ENCODE measurements around the gene FALEC. TPM values are rescaled to one million over a fixed set of nuclear protein-coding genes. Genes with fewer than 3 reads are reported as not detected.

The FALEC gene
- total RNA-seq, 2 experiments from 2014 or later, result not detected

GRCh38 chr1:150514260-150514659 lies 1.3 kb upstream of the FALEC start:
- TF ChIP-seq, protein P1, sequence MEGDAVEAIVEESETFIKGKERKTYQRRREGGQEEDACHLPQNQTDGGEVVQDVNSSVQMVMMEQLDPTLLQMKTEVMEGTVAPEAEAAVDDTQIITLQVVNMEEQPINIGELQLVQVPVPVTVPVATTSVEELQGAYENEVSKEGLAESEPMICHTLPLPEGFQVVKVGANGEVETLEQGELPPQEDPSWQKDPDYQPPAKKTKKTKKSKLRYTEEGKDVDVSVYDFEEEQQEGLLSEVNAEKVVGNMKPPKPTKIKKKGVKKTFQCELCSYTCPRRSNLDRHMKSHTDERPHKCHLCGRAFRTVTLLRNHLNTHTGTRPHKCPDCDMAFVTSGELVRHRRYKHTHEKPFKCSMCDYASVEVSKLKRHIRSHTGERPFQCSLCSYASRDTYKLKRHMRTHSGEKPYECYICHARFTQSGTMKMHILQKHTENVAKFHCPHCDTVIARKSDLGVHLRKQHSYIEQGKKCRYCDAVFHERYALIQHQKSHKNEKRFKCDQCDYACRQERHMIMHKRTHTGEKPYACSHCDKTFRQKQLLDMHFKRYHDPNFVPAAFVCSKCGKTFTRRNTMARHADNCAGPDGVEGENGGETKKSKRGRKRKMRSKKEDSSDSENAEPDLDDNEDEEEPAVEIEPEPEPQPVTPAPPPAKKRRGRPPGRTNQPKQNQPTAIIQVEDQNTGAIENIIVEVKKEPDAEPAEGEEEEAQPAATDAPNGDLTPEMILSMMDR (IDR thresholded peaks at IDR 0.05), result no peak
- no peaks in the 10 kb centered on the region for H3K9me3 ChIP-seq (ENCODE audit: control insufficient read depth in 1 of 2, insufficient read depth in 1 of 2, low read length in 2 of 2)
- H3K27ac Mint-ChIP-seq, result no peak overlapping the region
- no peaks in the 10 kb centered on the region for H3K36me3 ChIP-seq (ENCODE audit: insufficient read depth, low read length)
- no peaks in the 10 kb centered on the region for H3K36me3 Mint-ChIP-seq (ENCODE audit: low read depth)
- H3K27me3 Mint-ChIP-seq, result no peaks in the 10 kb centered on the region
- peaks cover 17% of the 10 kb centered on the region for H3K4me1 ChIP-seq (ENCODE audit: insufficient read depth, low read length)
- H3K27me3 ChIP-seq (ENCODE audit: control insufficient read depth in 1 of 2, insufficient read depth in 2 of 2, low read length in 2 of 2), result no peaks in the 10 kb centered on the region
- H3K27ac ChIP-seq (ENCODE audit: low read depth in 1 of 2, low read length in 2 of 2), result no peak overlapping the region
- ChIA-PET POLR2A (interaction anchor here (0.6 kb wide), 1 partner anchor 233 kb away, joined by 3 read pairs; no protein-coding TSS in a partner anchor), CTCF (no interaction called here)
- no peaks in the 10 kb centered on the region for H3K9me3 Mint-ChIP-seq
- no peak for DNase-seq
- intact Hi-C loops (cut with DNase I, micrococcal nuclease), result loop anchor here in 1 of 2 experiments (2.0 kb wide), 1 partner anchor 25 kb away; no protein-coding TSS in a partner anchor
- no peak overlapping the region for H3K4me3 ChIP-seq (ENCODE audit: low read length)
- peak overlapping the region; percentile 87 for H3K4me3 Mint-ChIP-seq
- no peak for ATAC-seq (ENCODE audit: poor library complexity)
- peaks cover 20% of the 10 kb centered on the region for H3K4me1 Mint-ChIP-seq (ENCODE audit: low read depth)

- H3K27ac Mint-ChIP-seq, result peak overlapping the region; percentile 39
Measured at GRCh38 chr1:150514913-150515327, 632 bp upstream of the FALEC start.

GRCh38 chr1:150516050-150516591 lies 569 bp downstream of the FALEC start:
- Mint-ChIP-seq H3K9me3 (no peaks in the 10 kb centered on the region), H3K36me3 (ENCODE audit: low read depth) (no peaks in the 10 kb centered on the region), H3K4me1 (ENCODE audit: low read depth) (peaks cover 20% of the 10 kb centered on the region), H3K27me3 (no peaks in the 10 kb centered on the region), H3K27ac (no peak overlapping the region), H3K4me3 (peak overlapping the region; percentile 87)
- TF ChIP-seq, protein P1 (IDR thresholded peaks at IDR 0.05), result no peak
- ChIA-PET POLR2A (interaction anchor here (0.6 to 2.5 kb wide), 19 partner anchors 11 to 629 kb away, joined by 3 to 17 read pairs (median 4); partner anchors contain the start of genes ENSA, GOLPH3L, MCL1 and RPRD2), CTCF (interaction anchor here (1.4 kb wide), 1 partner anchor 16 kb away, joined by 11 read pairs; no protein-coding TSS in a partner anchor)
- Histone ChIP-seq H3K4me3 (ENCODE audit: low read length) (peak overlapping the region; percentile 82), H3K27ac (ENCODE audit: low read depth in 1 of 2, low read length in 2 of 2) (no peak overlapping the region), H3K27me3 (ENCODE audit: control insufficient read depth in 1 of 2, insufficient read depth in 2 of 2, low read length in 2 of 2) (no peaks in the 10 kb centered on the region), H3K9me3 (ENCODE audit: control insufficient read depth in 1 of 2, insufficient read depth in 1 of 2, low read length in 2 of 2) (no peaks in the 10 kb centered on the region), H3K36me3 (ENCODE audit: insufficient read depth, low read length) (no peaks in the 10 kb centered on the region), H3K4me1 (ENCODE audit: insufficient read depth, low read length) (peaks cover 17% of the 10 kb centered on the region)
- peak; percentile 16 for ATAC-seq (ENCODE audit: poor library complexity)
- peak in 5 of 14 experiments; percentile 8 to 36 (median 26) for DNase-seq
- intact Hi-C loops (cut with DNase I, micrococcal nuclease), result no loop called here

More at GRCh38 chr1:150514913-150515327, 632 bp upstream of the FALEC start:
- H3K36me3 Mint-ChIP-seq (ENCODE audit: low read depth), result no peaks in the 10 kb centered on the region
- ATAC-seq (ENCODE audit: poor library complexity), result no peak
- ChIA-PET CTCF (no interaction called here), POLR2A (interaction anchor here (1.0 to 2.5 kb wide), 12 partner anchors 9 to 628 kb away, joined by 3 to 17 read pairs (median 6); partner anchors contain the start of genes ENSA, GOLPH3L, MCL1 and RPRD2)
- DNase-seq, result no peak
- H3K9me3 ChIP-seq (ENCODE audit: control insufficient read depth in 1 of 2, insufficient read depth in 1 of 2, low read length in 2 of 2), result no peaks in the 10 kb centered on the region
- H3K27ac ChIP-seq (ENCODE audit: low read depth in 1 of 2, low read length in 2 of 2), result no peak overlapping the region
- H3K27me3 ChIP-seq (ENCODE audit: control insufficient read depth in 1 of 2, insufficient read depth in 2 of 2, low read length in 2 of 2), result no peaks in the 10 kb centered on the region
- H3K36me3 ChIP-seq (ENCODE audit: insufficient read depth, low read length), result no peaks in the 10 kb centered on the region
- H3K4me3 Mint-ChIP-seq, result peak overlapping the region; percentile 87
- peaks cover 20% of the 10 kb centered on the region for H3K4me1 Mint-ChIP-seq (ENCODE audit: low read depth)
- H3K27me3 Mint-ChIP-seq, result no peaks in the 10 kb centered on the region
- H3K9me3 Mint-ChIP-seq, result no peaks in the 10 kb centered on the region
- peaks cover 17% of the 10 kb centered on the region for H3K4me1 ChIP-seq (ENCODE audit: insufficient read depth, low read length)
- intact Hi-C loops (cut with DNase I, micrococcal nuclease), result loop anchor here in 1 of 2 experiments (2.0 kb wide), 1 partner anchor 26 kb away; no protein-coding TSS in a partner anchor
- H3K4me3 ChIP-seq (ENCODE audit: low read length), result peak overlapping the region; percentile 82
- TF ChIP-seq, protein P1 (IDR thresholded peaks at IDR 0.05), result no peak
